Measurements from ENCODE around the gene CENPL. TPM values are rescaled to one million over a fixed set of nuclear protein-coding genes. Genes with fewer than 3 reads are reported as not detected.

The CENPL gene
- total and polyA plus RNA-seq, 8 donors: 7.2 to 19.0 (median 11.3) TPM

DNA sequence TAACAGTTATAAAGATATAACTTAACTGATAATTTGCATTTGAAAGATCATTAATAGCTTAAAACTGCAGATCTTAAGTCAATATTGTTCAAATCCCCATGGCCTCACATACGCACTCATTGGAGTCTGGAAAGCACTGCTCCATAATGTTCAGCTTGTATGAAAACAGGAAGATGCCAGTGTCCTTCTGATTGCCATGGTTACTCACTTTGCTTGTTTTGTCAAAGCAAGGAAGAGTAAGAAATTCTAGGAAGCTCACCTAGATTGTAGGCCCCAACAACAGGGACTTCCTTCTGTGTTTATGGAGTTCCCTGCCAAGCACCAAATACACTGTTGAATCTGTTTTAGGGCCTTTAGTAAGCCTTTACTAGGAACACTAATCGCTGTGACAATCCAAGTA is 32.2 kb upstream of the CENPL start:
- H3K4me1 ChIP-seq: peaks cover 7 to 15% of the 10 kb centered on the region in 2 donors
- H3K9me3 ChIP-seq: no peaks in the 10 kb centered on the region
- peaks cover 0 to 85% of the 10 kb centered on the region in 2 donors for H3K36me3 ChIP-seq
- intact Hi-C loops (cut with DNase I): no loop called here
- TF ChIP-seq, protein P1, sequence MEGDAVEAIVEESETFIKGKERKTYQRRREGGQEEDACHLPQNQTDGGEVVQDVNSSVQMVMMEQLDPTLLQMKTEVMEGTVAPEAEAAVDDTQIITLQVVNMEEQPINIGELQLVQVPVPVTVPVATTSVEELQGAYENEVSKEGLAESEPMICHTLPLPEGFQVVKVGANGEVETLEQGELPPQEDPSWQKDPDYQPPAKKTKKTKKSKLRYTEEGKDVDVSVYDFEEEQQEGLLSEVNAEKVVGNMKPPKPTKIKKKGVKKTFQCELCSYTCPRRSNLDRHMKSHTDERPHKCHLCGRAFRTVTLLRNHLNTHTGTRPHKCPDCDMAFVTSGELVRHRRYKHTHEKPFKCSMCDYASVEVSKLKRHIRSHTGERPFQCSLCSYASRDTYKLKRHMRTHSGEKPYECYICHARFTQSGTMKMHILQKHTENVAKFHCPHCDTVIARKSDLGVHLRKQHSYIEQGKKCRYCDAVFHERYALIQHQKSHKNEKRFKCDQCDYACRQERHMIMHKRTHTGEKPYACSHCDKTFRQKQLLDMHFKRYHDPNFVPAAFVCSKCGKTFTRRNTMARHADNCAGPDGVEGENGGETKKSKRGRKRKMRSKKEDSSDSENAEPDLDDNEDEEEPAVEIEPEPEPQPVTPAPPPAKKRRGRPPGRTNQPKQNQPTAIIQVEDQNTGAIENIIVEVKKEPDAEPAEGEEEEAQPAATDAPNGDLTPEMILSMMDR (IDR thresholded peaks at IDR 0.05): no peak
- DNase-seq: no peak
- H3K27ac ChIP-seq: no peak overlapping the region
- ATAC-seq: no peak
- H3K4me3 ChIP-seq: no peak overlapping the region
- H3K27me3 ChIP-seq: no peaks in the 10 kb centered on the region

DNA sequence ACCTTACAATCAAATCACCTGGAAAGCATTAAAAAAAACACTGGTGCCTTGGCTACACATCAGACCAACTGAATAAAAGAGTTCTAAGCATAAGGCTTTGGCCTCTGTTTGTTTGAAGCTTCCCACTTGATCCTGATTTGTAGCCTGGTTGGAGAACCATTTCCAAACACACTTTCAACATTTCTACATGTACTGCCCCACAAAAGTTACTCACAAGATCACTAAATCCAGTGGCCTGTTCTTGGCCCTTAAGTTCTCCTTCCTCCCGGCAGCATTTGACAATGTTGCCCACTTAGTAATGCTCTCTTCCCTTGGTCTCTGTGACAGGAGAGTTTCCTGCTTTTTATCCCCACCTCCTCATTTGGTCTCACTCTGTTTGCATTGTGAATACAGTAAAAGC is 31.3 kb upstream of the CENPL start:
- no peak overlapping the region for H3K4me3 ChIP-seq
- no peaks in the 10 kb centered on the region for H3K27me3 ChIP-seq
- H3K9me3 ChIP-seq: no peaks in the 10 kb centered on the region
- H3K27ac ChIP-seq: no peak overlapping the region
- H3K36me3 ChIP-seq: peaks cover 0 to 88% of the 10 kb centered on the region in 2 donors
- ATAC-seq: no peak
- no peak for DNase-seq
- intact Hi-C loops (cut with DNase I): no loop called here
- TF ChIP-seq, protein P1 (IDR thresholded peaks at IDR 0.05): no peak
- peaks cover 7 to 15% of the 10 kb centered on the region in 2 donors for H3K4me1 ChIP-seq

DNA sequence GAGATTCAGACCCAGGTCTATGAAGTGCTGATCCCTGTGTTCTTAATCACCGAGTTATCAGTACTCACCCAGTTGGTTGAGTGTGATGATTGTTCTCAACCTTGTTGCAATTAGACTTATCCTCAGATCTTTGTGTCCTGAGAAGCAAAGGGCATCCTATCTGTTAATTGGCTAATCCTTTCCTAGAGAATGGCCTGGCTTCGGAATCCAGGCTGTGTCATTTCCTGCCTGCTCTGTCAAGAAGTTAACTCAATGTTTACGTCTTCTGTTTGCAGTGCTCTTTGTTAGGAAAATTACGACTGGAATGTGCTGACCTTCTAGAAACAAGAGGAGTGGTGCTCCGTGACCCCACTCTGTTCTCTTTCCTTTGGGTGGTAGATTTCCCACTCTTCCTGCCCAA is 28.4 kb upstream of the CENPL start:
- peak overlapping the region; percentile 36 to 69 for H3K27ac ChIP-seq

DNA sequence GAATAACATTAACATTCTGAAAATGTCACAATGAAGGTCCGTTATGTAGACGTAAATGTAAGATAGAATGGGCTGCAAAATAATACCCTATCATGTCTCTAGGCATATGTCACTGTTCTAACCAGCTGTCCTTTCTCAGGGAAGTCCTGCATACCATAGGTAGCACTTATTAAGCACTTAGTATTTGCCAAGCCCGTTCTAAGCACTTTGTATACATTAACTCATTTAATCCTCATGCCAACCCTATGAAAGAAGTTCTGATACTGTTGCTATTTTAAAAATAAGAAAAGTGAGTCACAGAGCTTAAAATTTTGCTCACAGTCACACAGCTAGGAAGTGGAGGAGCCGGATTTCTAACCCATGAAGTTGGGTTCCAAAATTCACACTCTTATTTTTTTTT is 27.4 kb upstream of the CENPL start:
- Histone ChIP-seq H3K27me3 (no peaks in the 10 kb centered on the region), H3K4me3 (no peak overlapping the region), H3K36me3 (peaks cover 0 to 69% of the 10 kb centered on the region in 2 donors), H3K27ac (no peak overlapping the region), H3K4me1 (peaks cover 7 to 15% of the 10 kb centered on the region in 2 donors), H3K9me3 (no peaks in the 10 kb centered on the region)
- TF ChIP-seq, protein P1 (IDR thresholded peaks at IDR 0.05): no peak
- ATAC-seq (no peak), DNase-seq (no peak)
- intact Hi-C loops (cut with DNase I): no loop called here

More for the DNA sequence above, 28.4 kb upstream of the CENPL start:
- Histone ChIP-seq H3K27me3 (no peaks in the 10 kb centered on the region), H3K4me1 (peaks cover 7 to 15% of the 10 kb centered on the region in 2 donors), H3K4me3 (no peak overlapping the region), H3K9me3 (no peaks in the 10 kb centered on the region), H3K36me3 (peaks cover 0 to 76% of the 10 kb centered on the region in 2 donors)
- intact Hi-C loops (cut with DNase I): no loop called here
- DNase-seq: peak in 1 of 4 donors; percentile 35
- ATAC-seq: peak; percentile 82
- TF ChIP-seq, protein P1 (IDR thresholded peaks at IDR 0.05): no peak

DNA sequence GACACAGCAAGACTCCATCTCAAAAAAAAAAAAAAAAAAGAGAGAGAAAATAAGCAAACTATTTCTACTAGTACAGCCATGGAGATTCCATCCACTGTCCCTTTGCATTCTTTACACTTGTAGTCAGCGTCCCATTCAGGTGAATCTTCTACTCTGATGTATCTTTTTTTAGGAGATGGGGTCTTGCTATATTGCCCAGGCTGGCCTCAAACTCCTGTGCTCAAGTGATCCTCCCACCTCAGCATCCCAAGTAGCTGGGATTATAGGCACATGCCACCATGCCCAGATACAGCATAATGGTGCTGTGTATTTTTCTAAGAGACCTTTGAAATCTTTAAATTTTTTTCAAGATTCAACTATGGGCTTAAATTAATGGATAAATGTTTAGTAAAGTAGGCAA is 8.1 kb upstream of the CENPL start:
- H3K4me3 ChIP-seq: no peak overlapping the region
- no peaks in the 10 kb centered on the region for H3K27me3 ChIP-seq
- H3K36me3 ChIP-seq: peaks cover 0 to 78% of the 10 kb centered on the region in 2 donors
- intact Hi-C loops (cut with DNase I): no loop called here
- no peak overlapping the region for H3K27ac ChIP-seq
- H3K9me3 ChIP-seq: no peaks in the 10 kb centered on the region
- no peaks in the 10 kb centered on the region for H3K4me1 ChIP-seq
- DNase-seq (no peak), ATAC-seq (no peak)
- TF ChIP-seq, protein P1 (IDR thresholded peaks at IDR 0.05): no peak

Data from left lung (tissue), 10 donors.